Measurements from ENCODE around the gene SPRED2.

Gene SPRED2

DNA sequence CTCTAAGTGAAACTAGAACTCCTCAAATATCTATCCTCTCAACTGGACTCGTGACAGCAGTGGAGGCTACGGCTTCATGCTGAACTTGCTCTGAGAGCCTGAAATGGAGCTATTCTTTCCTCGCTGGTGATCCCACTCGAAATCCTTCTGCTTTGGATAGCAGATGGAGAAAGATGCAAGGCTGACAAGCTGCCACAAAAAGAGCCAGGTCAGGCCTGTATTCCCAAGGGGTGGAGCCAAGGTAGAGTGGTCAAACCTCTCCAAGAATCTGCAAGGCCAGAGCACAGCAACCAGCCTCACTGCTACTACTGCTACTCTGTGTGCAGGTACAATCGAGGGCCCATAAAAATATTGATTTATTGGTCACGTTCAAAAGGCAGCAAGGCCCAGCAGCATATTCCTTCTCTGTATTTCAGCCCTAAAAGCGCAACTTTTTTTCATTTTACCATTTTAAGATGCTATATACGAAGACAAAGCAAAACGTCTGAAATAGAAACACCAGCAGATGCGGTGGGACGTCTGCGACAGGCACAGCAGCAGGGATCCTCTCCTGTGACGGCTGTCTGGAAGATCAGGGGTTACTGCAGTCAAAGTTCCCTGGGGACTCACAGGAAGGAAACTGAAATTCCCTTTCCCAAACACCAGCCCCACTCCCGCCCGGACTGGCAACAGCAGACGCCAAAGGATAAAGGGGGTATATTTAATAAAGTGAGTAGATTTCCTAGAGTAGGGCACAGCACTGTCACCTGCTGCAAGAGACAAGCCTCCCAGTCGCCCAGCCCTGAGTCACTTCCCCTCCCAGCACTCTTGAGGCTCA is 2.4 kb downstream of the SPRED2 start:
- TF ChIP-seq, protein P1, sequence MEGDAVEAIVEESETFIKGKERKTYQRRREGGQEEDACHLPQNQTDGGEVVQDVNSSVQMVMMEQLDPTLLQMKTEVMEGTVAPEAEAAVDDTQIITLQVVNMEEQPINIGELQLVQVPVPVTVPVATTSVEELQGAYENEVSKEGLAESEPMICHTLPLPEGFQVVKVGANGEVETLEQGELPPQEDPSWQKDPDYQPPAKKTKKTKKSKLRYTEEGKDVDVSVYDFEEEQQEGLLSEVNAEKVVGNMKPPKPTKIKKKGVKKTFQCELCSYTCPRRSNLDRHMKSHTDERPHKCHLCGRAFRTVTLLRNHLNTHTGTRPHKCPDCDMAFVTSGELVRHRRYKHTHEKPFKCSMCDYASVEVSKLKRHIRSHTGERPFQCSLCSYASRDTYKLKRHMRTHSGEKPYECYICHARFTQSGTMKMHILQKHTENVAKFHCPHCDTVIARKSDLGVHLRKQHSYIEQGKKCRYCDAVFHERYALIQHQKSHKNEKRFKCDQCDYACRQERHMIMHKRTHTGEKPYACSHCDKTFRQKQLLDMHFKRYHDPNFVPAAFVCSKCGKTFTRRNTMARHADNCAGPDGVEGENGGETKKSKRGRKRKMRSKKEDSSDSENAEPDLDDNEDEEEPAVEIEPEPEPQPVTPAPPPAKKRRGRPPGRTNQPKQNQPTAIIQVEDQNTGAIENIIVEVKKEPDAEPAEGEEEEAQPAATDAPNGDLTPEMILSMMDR (IDR thresholded peaks at IDR 0.05; ENCODE audit: low read depth, low read length) = no peak
- DNase-seq (ENCODE audit: low read depth, low spot score) = no peak
- in situ Hi-C loops (cut with HindIII; ENCODE audit: low sequenced_read_pairs) = no loop called here
- H3K4me3 ChIP-seq (ENCODE audit: low read depth, low read length) = peak overlapping the region; percentile 91

DNA sequence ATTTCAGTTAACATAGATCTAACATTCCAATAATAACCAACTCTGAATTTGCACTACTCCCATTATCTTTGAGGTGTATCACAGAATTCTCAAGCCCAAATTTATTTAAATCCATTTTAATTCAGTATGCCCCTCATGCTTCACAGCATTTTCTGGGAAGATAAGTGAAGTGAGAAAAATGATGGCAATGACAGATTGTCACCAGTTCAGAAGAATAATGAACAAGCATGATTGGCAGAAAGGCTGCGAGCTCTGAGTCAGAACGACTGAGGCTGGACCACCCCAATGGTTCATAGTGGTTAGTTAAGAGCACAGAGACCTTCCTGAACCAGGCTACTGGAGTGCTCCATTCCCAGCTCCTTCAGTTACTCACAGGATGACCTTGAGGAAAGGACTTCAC is 4.9 kb downstream of the SPRED2 start:
- in situ Hi-C loops (cut with HindIII; ENCODE audit: low sequenced_read_pairs) = no loop called here
- TF ChIP-seq, protein P1 (IDR thresholded peaks at IDR 0.05; ENCODE audit: low read depth, low read length) = no peak
- no peak overlapping the region for H3K4me3 ChIP-seq (ENCODE audit: low read depth, low read length)
- DNase-seq (ENCODE audit: low read depth, low spot score) = no peak

DNA sequence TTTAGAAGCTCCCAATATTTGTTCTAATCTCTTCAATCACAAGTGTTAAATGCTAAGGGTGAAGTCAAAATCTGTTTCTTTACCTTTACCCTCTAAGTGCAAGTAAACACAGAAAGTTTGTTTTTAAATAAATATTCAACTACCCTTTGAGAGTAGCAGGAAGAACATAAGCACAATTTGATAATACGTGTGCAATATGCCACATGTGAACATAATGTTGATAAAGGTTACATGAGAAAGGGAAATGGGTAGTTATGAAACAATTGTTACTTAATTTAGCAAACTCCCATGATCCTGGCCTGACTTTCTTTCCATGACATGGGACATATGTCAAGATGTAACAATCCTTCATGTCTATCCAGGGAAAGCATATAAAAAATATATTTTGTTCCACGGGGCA is 7.1 kb downstream of the SPRED2 start:
- H3K4me3 ChIP-seq (ENCODE audit: low read depth, low read length) = no peak overlapping the region
- in situ Hi-C loops (cut with HindIII; ENCODE audit: low sequenced_read_pairs) = no loop called here
- no peak for DNase-seq (ENCODE audit: low read depth, low spot score)
- TF ChIP-seq, protein P1 (IDR thresholded peaks at IDR 0.05; ENCODE audit: low read depth, low read length) = no peak

DNA sequence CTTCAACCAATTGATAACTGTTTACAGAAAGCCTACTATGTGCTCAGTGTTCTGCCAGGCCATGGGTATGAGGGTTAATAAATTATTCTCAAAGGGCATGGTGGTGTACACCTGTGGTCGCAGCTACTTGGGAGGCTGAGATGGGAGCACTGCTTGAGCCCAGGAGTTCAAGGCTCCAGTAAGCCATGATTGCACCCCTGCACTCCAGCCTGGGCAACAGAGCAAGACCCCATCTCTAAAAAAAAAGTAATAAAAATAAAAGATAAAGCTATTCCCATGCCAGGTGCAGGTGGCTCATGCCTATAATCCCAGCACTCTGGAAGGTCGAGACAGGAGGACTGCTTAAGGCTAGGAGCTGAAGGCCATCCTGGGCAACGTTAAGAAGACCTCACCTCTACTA is 8.0 kb downstream of the SPRED2 start:
- TF ChIP-seq, protein P1 (IDR thresholded peaks at IDR 0.05; ENCODE audit: low read depth, low read length) = no peak
- in situ Hi-C loops (cut with HindIII; ENCODE audit: low sequenced_read_pairs) = no loop called here
- no peak for DNase-seq (ENCODE audit: low read depth, low spot score)
- no peak overlapping the region for H3K4me3 ChIP-seq (ENCODE audit: low read depth, low read length)

DNA sequence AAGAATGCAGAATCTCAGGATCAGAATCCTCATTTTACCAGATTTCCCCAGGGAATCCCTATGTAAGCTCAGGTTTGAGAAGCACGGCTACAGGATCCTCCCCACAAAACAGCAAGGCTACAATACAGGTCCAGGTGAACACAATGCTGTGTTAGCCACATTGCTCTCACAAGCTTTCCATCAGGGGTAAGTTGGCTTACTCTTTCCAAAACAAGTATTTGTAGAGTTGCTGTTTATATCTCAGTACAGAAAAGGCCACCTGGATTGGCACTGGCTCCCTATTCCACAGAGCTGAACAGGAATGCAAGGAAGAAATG is 11.0 kb downstream of the SPRED2 start:
- in situ Hi-C loops (cut with HindIII; ENCODE audit: low sequenced_read_pairs) = no loop called here
- TF ChIP-seq, protein P1 (IDR thresholded peaks at IDR 0.05; ENCODE audit: low read depth, low read length) = no peak
- H3K4me3 ChIP-seq (ENCODE audit: low read depth, low read length) = no peak overlapping the region
- no peak for DNase-seq (ENCODE audit: low read depth, low spot score)

DNA sequence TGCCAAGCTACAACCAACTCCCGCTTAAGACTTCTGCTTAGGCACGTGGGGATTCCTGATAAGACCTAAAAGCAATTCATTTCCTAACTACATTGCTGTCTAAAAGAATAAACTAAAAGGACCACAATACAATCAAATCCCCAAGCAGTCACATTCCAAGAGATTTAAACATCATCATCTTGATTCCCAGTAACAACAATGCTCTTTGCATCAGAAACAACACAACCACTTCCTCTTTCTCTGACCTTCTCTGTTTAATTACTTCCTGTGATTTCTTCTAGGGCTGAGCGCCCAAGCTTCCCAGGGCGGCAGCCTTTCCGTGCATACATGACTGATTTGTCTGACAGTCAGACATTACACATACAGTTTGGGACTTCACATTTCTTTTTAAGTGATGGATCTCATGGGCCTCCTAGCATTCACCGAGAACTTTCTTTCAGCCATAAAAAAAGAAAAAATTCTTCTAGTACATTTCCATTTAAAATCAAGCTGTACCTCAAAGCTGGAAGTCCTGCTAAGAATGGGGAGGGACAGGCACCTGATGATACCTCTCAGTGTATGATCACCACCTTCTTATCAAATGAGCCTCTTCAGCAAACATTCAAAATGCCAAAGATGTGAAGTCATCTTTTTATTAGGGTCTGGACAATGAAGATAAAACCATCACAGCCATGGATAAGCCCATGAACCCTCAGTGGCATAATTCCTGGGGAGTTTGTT is 11.5 kb downstream of the SPRED2 start:
- H3K4me3 ChIP-seq (ENCODE audit: low read depth, low read length) = no peak overlapping the region
- in situ Hi-C loops (cut with HindIII; ENCODE audit: low sequenced_read_pairs) = no loop called here
- DNase-seq (ENCODE audit: low read depth, low spot score) = peak; percentile 58
- TF ChIP-seq, protein P1 (IDR thresholded peaks at IDR 0.05; ENCODE audit: low read depth, low read length) = no peak

All from astrocyte of the spinal cord (primary cell).